OCI-LY1 (cell line): ENCODE measurements around the gene CHCHD10.

Source experiments
- EZH2 ChIP-seq: fragments of 200-600 bp; sonication (generic), shearing (Covaris generic); IDR thresholded peaks from 2 replicates; pipeline ENCODE4 v1.8.0; 2017; ENCODE audit warnings: borderline replicate concordance, mixed run types, mild to moderate bottlenecking, antibody characterized with exemption, low read length, moderate library complexity, mixed read lengths
- TF ChIP-seq, protein P1 (sequence below): fragments of 200-600 bp; sonication (generic), shearing (Covaris generic); IDR thresholded peaks from 2 replicates; pipeline ENCODE4 v1.5.1; 2017; ENCODE audit warnings: mild to moderate bottlenecking, antibody characterized with exemption, low read length, moderate library complexity, mixed read lengths

DNA sequence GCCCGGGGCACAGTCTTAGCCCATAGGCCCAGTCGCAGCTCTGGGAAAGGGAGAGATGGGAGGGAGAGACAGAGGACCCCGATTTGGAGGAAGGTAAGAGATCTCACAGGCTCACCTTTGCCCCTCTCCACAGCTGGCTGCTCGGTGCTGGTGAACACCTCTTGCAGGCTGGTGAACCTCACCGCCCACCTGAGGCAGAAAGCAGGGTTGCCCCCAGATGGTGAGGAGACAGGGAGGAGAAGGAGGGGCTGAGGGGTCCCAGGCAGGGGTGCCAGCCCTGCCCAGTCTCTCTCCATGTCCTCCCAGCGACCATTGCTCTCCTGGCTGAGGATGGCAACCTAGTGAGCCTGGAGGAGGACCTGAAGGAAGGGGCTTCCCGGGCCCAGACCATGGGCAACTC lies 3.8 kb downstream of the CHCHD10 start:
- TF ChIP-seq, protein P1, sequence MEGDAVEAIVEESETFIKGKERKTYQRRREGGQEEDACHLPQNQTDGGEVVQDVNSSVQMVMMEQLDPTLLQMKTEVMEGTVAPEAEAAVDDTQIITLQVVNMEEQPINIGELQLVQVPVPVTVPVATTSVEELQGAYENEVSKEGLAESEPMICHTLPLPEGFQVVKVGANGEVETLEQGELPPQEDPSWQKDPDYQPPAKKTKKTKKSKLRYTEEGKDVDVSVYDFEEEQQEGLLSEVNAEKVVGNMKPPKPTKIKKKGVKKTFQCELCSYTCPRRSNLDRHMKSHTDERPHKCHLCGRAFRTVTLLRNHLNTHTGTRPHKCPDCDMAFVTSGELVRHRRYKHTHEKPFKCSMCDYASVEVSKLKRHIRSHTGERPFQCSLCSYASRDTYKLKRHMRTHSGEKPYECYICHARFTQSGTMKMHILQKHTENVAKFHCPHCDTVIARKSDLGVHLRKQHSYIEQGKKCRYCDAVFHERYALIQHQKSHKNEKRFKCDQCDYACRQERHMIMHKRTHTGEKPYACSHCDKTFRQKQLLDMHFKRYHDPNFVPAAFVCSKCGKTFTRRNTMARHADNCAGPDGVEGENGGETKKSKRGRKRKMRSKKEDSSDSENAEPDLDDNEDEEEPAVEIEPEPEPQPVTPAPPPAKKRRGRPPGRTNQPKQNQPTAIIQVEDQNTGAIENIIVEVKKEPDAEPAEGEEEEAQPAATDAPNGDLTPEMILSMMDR, result no peak
- no peak for TF ChIP-seq EZH2
